Tibial nerve (tissue), 4 donors: Measurements from ENCODE around the gene SFI1. TPM values are rescaled to one million over a fixed set of nuclear protein-coding genes. Genes with fewer than 3 reads are reported as not detected.
A peak's percentile ranks its signal among the peaks of the same experiment; 100 is the strongest.

Experiments
- DNase-seq, 2 donors: peaks; one replicate each; pipeline ENCODE4 v3.0.0-alpha.2; 2019; ENCODE audit warnings: low spot score in 2 of 2
- H3K27ac ChIP-seq, 4 donors: fragments of 200-600 bp; sonication (generic) in 3 of 4; one replicate each; pipeline ENCODE4 v1.5.1; 2017 to 2019; ENCODE audit warnings: mild to moderate bottlenecking in 1 of 4
- H3K27me3 ChIP-seq, 2 donors: fragments of 200-600 bp; sonication (generic) in 1 of 2; one replicate each; pipeline versions ENCODE4 v1.5.1 to v1.6.0; 2017 to 2019
- H3K36me3 ChIP-seq, 3 donors: fragments of 200-600 bp; sonication (generic); one replicate each; pipeline ENCODE4 v1.5.1; 2018 to 2019
- H3K4me1 ChIP-seq, 4 donors: fragments of 200-600 bp; sonication (generic) in 3 of 4; one replicate each; pipeline ENCODE4 v1.5.1; 2017 to 2019
- H3K4me3 ChIP-seq, 4 donors: fragments of 200-600 bp; sonication (generic) in 3 of 4; one replicate each; pipeline ENCODE4 v1.5.1; 2017 to 2019; ENCODE audit warnings: mild to moderate bottlenecking in 1 of 4, moderate library complexity in 1 of 4
- H3K9me3 ChIP-seq, 4 donors: fragments of 200-600 bp; sonication (generic) in 3 of 4; one replicate each; pipeline ENCODE4 v1.5.1; 2017 to 2019
- CTCF ChIP-seq, 5 experiments: fragments of 200-600 bp in 3 of 5; fragments of 450-650 bp in 2 of 5; sonication (generic) in 3 of 5; IDR thresholded peaks; one replicate each; pipeline ENCODE4 v1.5.1; 2016 to 2019; ENCODE audit warnings: antibody characterized with exemption in 5 of 5, mild to moderate bottlenecking in 3 of 5, moderate library complexity in 2 of 5
- EP300 ChIP-seq, 2 donors: sonication (generic); formaldehyde crosslinking; IDR thresholded peaks; one replicate each; pipeline ENCODE4 v1.6.1; 2017; ENCODE audit warnings: antibody characterized with exemption in 2 of 2, mild to moderate bottlenecking in 1 of 2
- POLR2A ChIP-seq, 2 donors: fragments of 450-650 bp; IDR thresholded peaks; one replicate each; pipeline ENCODE4 v1.6.1; 2017; ENCODE audit warnings: antibody characterized with exemption in 2 of 2, mild to moderate bottlenecking in 2 of 2, moderate library complexity in 2 of 2
- WGBS, 2 donors: methylation state at CpG; one replicate each; pipeline ENCODE4 v1.1.5; 2018; 5-methylcytosine and 5-hydroxymethylcytosine counted together
- total RNA-seq, 4 donors: library from RNA; depleted of rRNA; stranded (reverse); fragments of >200 nt; gene quantifications; one replicate each; pipeline ENCODE4 v1.1.0, GENCODE V29; 2016

The SFI1 gene
- total RNA-seq, 4 donors from 2014 or later: 30.4 to 66.9 (median 49.5) TPM

GRCh38 chr22:31620756-31621480, 124.6 kb downstream of the SFI1 start:
- Histone ChIP-seq H3K4me3 (no peak overlapping the region), H3K27ac (no peak overlapping the region), H3K9me3 (no peaks in the 10 kb centered on the region), H3K27me3 (no peaks in the 10 kb centered on the region), H3K36me3 (peaks cover 0 to 79% (median 7%) of the 10 kb centered on the region in 3 donors), H3K4me1 (peaks cover 0 to 33% (median 13%) of the 10 kb centered on the region in 4 donors)
- DNase-seq: no peak
- TF ChIP-seq CTCF (IDR thresholded peaks at IDR 0.05) (no peak), EP300 (IDR thresholded peaks at IDR 0.05) (no peak), POLR2A (IDR thresholded peaks at IDR 0.05) (no peak)
- WGBS, 2 donors: 84 to 89% methylated on average over 18 to 20 of the region's 20 CpGs

- H3K4me1 ChIP-seq: peaks cover 0 to 33% (median 16%) of the 10 kb centered on the region in 4 donors
- no peak overlapping the region for H3K27ac ChIP-seq
Measured at GRCh38 chr22:31621507-31622124, 125.3 kb downstream of the SFI1 start.

DNA sequence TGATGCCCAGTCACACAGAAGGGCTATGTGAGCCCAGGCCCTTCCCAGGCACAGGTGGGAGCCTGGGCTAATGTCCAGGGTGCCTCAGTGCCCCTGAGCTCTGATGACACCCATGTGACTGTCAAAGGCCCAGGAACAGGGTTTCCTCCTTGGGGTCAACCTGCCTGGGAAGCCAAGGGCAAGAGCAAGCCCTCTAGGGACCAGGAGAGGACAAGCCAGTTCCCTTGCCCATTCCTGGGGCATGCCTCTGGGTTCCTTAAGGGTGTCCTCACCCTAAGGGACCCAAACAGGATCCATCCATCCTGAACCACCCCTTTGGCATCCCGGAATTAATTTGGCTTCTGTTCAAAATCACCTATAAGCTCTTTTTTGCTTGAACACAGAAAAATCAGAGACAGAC, 126.6 kb downstream of the SFI1 start:
- H3K9me3 ChIP-seq: no peaks in the 10 kb centered on the region
- H3K4me3 ChIP-seq: no peak overlapping the region
- peaks cover 0 to 46% (median 23%) of the 10 kb centered on the region in 4 donors for H3K4me1 ChIP-seq
- DNase-seq: no peak
- no peak overlapping the region for H3K27ac ChIP-seq
- H3K36me3 ChIP-seq: peaks cover 0 to 60% (median 7%) of the 10 kb centered on the region in 3 donors
- no peaks in the 10 kb centered on the region for H3K27me3 ChIP-seq
- 93 to 100% methylated on average over 1 of the region's 1 CpG for WGBS, 2 donors
- TF ChIP-seq EP300 (IDR thresholded peaks at IDR 0.05): no peak
- no peak for TF ChIP-seq POLR2A (IDR thresholded peaks at IDR 0.05)
- TF ChIP-seq CTCF (IDR thresholded peaks at IDR 0.05): no peak

More at GRCh38 chr22:31621507-31622124, 125.3 kb downstream of the SFI1 start:
- Histone ChIP-seq H3K36me3 (peaks cover 0 to 73% (median 7%) of the 10 kb centered on the region in 3 donors), H3K27me3 (no peaks in the 10 kb centered on the region), H3K4me3 (no peak overlapping the region), H3K9me3 (no peaks in the 10 kb centered on the region)
- TF ChIP-seq EP300 (IDR thresholded peaks at IDR 0.05) (no peak), POLR2A (IDR thresholded peaks at IDR 0.05) (no peak), CTCF (IDR thresholded peaks at IDR 0.05) (no peak)
- DNase-seq: no peak
- WGBS, 2 donors: 85 to 91% methylated on average over 9 to 16 of the region's 19 CpGs

- Histone ChIP-seq H3K27me3 (no peaks in the 10 kb centered on the region), H3K27ac (peak overlapping the region in 2 of 4 donors; percentile 47 to 76), H3K4me1 (peaks cover 0 to 54% (median 23%) of the 10 kb centered on the region in 4 donors), H3K4me3 (no peak overlapping the region), H3K9me3 (no peaks in the 10 kb centered on the region), H3K36me3 (peaks cover 0 to 52% (median 7%) of the 10 kb centered on the region in 3 donors)
- DNase-seq: no peak
- 80 to 87% methylated on average over 13 to 17 of the region's 18 CpGs for WGBS, 2 donors
- TF ChIP-seq EP300 (IDR thresholded peaks at IDR 0.05) (no peak), CTCF (IDR thresholded peaks at IDR 0.05) (no peak), POLR2A (IDR thresholded peaks at IDR 0.05) (no peak)
Measured at GRCh38 chr22:31623592-31624304, 127.4 kb downstream of the SFI1 start.
